Panc1 (cell line): ENCODE results near the gene PJA2. TPM values are rescaled to one million over a fixed set of nuclear protein-coding genes. Genes with fewer than 3 reads are reported as not detected.

Experiments used
- ATAC-seq: fragments of 200-7000 bp; cut with Tn5 transposase; 2 replicates; pipeline ENCODE4 v1.9.1; 2020; ENCODE audit warnings: mild to moderate bottlenecking, moderate library complexity
- BruUV-seq: library from RNA; stranded (reverse); fragments of 400-500 nt; replicated peaks from 2 replicates; lab custom pipeline; 2021; lab: Mats Ljungman, UMichigan
- CTCF ChIA-PET: fragments of 300-600 bp; sonication (Branson Sonifier 250); formaldehyde crosslinking; loops from one replicate; lab custom pipeline; 2022; ENCODE audit warnings: antibody characterized with exemption; lab: Charles Lee
- POLR2A ChIA-PET: fragments of 300-600 bp; sonication (Branson Sonifier 250); formaldehyde crosslinking; loops from one replicate; lab custom pipeline; 2022; ENCODE audit warnings: antibody characterized with exemption; lab: Charles Lee
- DNase-seq: peaks from one replicate; pipeline ENCODE4 v3.0.0-alpha.2; 2010; ENCODE audit warnings: low read depth, low spot score
- H3K27ac ChIP-seq: 2 replicates; pipeline ENCODE4 v1.5.1; 2011; ENCODE audit warnings: mild to moderate bottlenecking, low read length, inconsistent platforms
- H3K27me3 ChIP-seq: fragments of 200-500 bp; sonication (Bioruptor generic); 2 replicates; pipeline ENCODE4 v1.6.0; 2014; ENCODE audit warnings: low read length, inconsistent platforms; ENCODE audit not compliant: control insufficient read depth, insufficient read depth
- H3K36me3 ChIP-seq: fragments of 200-500 bp; sonication (Bioruptor generic); 2 replicates; pipeline ENCODE4 v1.5.1; 2014; ENCODE audit warnings: inconsistent platforms, mild to moderate bottlenecking, low read length, moderate library complexity; ENCODE audit not compliant: control insufficient read depth, insufficient read depth
- H3K4me1 ChIP-seq: 2 replicates; pipeline ENCODE4 v1.5.1; 2011; ENCODE audit warnings: inconsistent platforms, mild to moderate bottlenecking, low read length, moderate library complexity; ENCODE audit not compliant: control insufficient read depth, insufficient read depth
- H3K4me3 ChIP-seq, 2 experiments: 2 replicates each; pipeline ENCODE4 v1.5.1; 2011 to 2012; ENCODE audit warnings: low read depth in 2 of 2, low read length in 2 of 2, mild to moderate bottlenecking in 2 of 2, inconsistent platforms in 1 of 2, moderate library complexity in 1 of 2
- H3K9me3 ChIP-seq: fragments of 200-500 bp; sonication (Bioruptor generic); 2 replicates; pipeline ENCODE4 v1.5.1; 2014; ENCODE audit warnings: low read depth, mild to moderate bottlenecking, inconsistent platforms, low read length, moderate library complexity; ENCODE audit not compliant: control insufficient read depth, insufficient read depth
- POLR2AphosphoS5 ChIP-seq: IDR thresholded peaks from 2 replicates; pipeline ENCODE4 v1.6.1; 2012; ENCODE audit warnings: mild to moderate bottlenecking, low read depth, low read length, moderate library complexity
- SIN3A ChIP-seq: IDR thresholded peaks from 2 replicates; pipeline ENCODE4 v1.6.1; 2012; ENCODE audit warnings: low read depth, mild to moderate bottlenecking, low read length, moderate library complexity, borderline replicate concordance; ENCODE audit not compliant: insufficient read depth
- TCF7L2 ChIP-seq: IDR thresholded peaks from 2 replicates; pipeline ENCODE4 v1.6.1; 2011; ENCODE audit warnings: mild to moderate bottlenecking, low read depth, low read length, inconsistent platforms
- in situ Hi-C: cut with HindIII; loops from 2 replicates; pipeline ENCODE4 v1.10.0; 2016; ENCODE audit warnings: low sequenced_read_pairs, low pct_unique_long_range_greater_than_20kb
- intact Hi-C: fragments of 100-400 bp; cut with micrococcal nuclease; formaldehyde crosslinking; loops from one replicate; pipeline ENCODE4 v1.10.0; 2022; ENCODE audit not compliant: unreplicated experiment
- total RNA-seq: library from RNA; stranded (reverse); gene quantifications from one replicate; pipeline ENCODE4 v1.2.1, GENCODE V29; 2021; ENCODE audit not compliant: unreplicated experiment
- TF ChIP-seq, protein P1 (sequence below): fragments of 450-650 bp; IDR thresholded peaks from 2 replicates; pipeline ENCODE4 v1.5.1; 2017; ENCODE audit warnings: mild to moderate bottlenecking
- TF ChIP-seq, protein P2 (sequence below), 2 experiments: IDR thresholded peaks; 2 replicates each; pipeline ENCODE4 v1.6.1; 2011 to 2012; ENCODE audit warnings: low read depth in 2 of 2, control low read depth in 1 of 2, low read length in 1 of 2, mild to moderate bottlenecking in 1 of 2, moderate library complexity in 1 of 2; ENCODE audit not compliant: insufficient read depth in 1 of 2

Gene PJA2
- total RNA-seq, 1 experiment from 2014 or later: 33.6 TPM

DNA sequence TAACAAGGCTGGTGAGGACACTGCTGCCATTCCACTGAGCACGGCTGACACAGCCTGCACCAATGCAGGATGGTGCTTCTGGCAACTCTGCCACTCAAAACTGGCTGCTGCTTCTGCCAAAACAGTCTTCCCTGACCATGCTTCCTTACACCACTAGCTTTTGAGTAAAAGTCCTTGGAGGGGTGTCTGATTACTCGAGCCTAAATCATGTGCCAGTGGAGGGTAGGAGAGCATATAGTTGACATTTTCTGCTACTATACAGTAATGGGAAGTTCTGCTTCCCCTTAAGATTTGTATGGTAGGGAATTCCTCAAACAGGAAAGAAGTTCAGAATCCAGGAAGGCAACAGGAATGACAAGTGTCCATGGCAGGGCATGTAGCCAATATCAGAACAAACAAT, 12.2 kb upstream of the PJA2 start:
- ATAC-seq: no peak
- no peaks in the 10 kb centered on the region; the same call in 1 of the 2 replicates for H3K27me3 ChIP-seq
- no peak overlapping the region for H3K27ac ChIP-seq
- BruUV-seq: no TSS peak
- H3K9me3 ChIP-seq: no peaks in the 10 kb centered on the region
- DNase-seq: no peak
- no peaks in the 10 kb centered on the region for H3K4me1 ChIP-seq
- intact Hi-C loops (no loop called here), in situ Hi-C loops (no loop called here)
- ChIA-PET POLR2A (no interaction called here), CTCF (no interaction called here)
- no peak overlapping the region for H3K4me3 ChIP-seq
- no peaks in the 10 kb centered on the region for H3K36me3 ChIP-seq
- TF ChIP-seq SIN3A: no peak
- TF ChIP-seq, protein P1, sequence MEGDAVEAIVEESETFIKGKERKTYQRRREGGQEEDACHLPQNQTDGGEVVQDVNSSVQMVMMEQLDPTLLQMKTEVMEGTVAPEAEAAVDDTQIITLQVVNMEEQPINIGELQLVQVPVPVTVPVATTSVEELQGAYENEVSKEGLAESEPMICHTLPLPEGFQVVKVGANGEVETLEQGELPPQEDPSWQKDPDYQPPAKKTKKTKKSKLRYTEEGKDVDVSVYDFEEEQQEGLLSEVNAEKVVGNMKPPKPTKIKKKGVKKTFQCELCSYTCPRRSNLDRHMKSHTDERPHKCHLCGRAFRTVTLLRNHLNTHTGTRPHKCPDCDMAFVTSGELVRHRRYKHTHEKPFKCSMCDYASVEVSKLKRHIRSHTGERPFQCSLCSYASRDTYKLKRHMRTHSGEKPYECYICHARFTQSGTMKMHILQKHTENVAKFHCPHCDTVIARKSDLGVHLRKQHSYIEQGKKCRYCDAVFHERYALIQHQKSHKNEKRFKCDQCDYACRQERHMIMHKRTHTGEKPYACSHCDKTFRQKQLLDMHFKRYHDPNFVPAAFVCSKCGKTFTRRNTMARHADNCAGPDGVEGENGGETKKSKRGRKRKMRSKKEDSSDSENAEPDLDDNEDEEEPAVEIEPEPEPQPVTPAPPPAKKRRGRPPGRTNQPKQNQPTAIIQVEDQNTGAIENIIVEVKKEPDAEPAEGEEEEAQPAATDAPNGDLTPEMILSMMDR: no peak
- no peak for TF ChIP-seq POLR2AphosphoS5
- TF ChIP-seq TCF7L2: no peak
- TF ChIP-seq, protein P2, sequence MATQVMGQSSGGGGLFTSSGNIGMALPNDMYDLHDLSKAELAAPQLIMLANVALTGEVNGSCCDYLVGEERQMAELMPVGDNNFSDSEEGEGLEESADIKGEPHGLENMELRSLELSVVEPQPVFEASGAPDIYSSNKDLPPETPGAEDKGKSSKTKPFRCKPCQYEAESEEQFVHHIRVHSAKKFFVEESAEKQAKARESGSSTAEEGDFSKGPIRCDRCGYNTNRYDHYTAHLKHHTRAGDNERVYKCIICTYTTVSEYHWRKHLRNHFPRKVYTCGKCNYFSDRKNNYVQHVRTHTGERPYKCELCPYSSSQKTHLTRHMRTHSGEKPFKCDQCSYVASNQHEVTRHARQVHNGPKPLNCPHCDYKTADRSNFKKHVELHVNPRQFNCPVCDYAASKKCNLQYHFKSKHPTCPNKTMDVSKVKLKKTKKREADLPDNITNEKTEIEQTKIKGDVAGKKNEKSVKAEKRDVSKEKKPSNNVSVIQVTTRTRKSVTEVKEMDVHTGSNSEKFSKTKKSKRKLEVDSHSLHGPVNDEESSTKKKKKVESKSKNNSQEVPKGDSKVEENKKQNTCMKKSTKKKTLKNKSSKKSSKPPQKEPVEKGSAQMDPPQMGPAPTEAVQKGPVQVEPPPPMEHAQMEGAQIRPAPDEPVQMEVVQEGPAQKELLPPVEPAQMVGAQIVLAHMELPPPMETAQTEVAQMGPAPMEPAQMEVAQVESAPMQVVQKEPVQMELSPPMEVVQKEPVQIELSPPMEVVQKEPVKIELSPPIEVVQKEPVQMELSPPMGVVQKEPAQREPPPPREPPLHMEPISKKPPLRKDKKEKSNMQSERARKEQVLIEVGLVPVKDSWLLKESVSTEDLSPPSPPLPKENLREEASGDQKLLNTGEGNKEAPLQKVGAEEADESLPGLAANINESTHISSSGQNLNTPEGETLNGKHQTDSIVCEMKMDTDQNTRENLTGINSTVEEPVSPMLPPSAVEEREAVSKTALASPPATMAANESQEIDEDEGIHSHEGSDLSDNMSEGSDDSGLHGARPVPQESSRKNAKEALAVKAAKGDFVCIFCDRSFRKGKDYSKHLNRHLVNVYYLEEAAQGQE (IDR thresholded peaks at IDR 0.05; ENCODE audit: insufficient read depth in 1 of 2, low read depth in 2 of 2, low read length in 1 of 2): no peak

DNA sequence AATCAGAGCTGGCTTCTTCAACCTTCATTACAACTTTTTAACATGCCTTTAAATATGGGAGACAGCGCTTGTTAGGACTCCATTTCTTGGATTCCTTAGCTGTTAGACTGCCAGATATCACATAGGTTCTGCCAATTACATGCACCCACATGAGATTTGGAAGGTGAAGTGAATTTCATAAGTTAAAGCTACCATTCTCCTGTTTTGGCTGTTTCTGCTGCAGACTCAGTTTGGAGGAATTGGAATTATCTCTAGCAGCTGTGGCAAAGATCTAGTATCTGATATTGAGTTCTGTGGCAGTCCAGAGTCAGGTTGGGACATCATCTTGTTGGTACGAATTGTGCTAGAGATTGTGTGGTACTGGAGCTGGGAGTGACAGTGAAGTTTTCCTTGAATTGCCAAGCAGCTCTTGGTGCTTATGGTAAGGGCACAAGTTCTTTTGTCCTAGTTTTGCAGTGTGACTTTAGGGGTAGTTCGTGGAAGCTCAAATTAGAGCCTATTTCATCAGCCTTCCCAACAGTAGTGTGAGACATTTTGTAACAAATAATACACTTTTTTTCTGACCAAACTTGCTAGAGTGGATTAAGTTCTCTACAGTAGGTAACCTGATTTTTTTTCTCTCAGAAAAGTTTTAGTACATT, 9.1 kb upstream of the PJA2 start:
- in situ Hi-C loops: no loop called here
- H3K27ac ChIP-seq: no peak overlapping the region
- no peaks in the 10 kb centered on the region for H3K9me3 ChIP-seq
- ChIA-PET CTCF (interaction anchor here (0.6 kb wide), 1 partner anchor 9 kb away, joined by 3 read pairs; no protein-coding TSS in a partner anchor), POLR2A (no interaction called here)
- H3K4me3 ChIP-seq: no peak overlapping the region
- TF ChIP-seq TCF7L2 (no peak), SIN3A (no peak), POLR2AphosphoS5 (no peak)
- TF ChIP-seq, protein P1: no peak
- TF ChIP-seq, protein P2 (IDR thresholded peaks at IDR 0.05; ENCODE audit: insufficient read depth in 1 of 2, low read depth in 2 of 2, low read length in 1 of 2): no peak
- intact Hi-C loops: no loop called here
- ATAC-seq (no peak), DNase-seq (no peak)
- no peaks in the 10 kb centered on the region for H3K4me1 ChIP-seq
- no TSS peak for BruUV-seq
- no peaks in the 10 kb centered on the region for H3K36me3 ChIP-seq
- no peaks in the 10 kb centered on the region; the same call in 1 of the 2 replicates for H3K27me3 ChIP-seq
